Activated CD8-positive, alpha-beta memory T cell treated with anti-CD3 and anti-CD28 coated beads for 24 hours (primary cell): ENCODE measurements around the gene BCKDHB.
"Not testable (repeated sequence)": the region's sequence is repeated elsewhere in the genome, so short reads cannot be mapped to it uniquely, and the experiment has no call there.

Experiments
- DNase-seq: peaks from one replicate; pipeline ENCODE4 v3.0.0-alpha.2; 2020

BCKDHB gene

DNA sequence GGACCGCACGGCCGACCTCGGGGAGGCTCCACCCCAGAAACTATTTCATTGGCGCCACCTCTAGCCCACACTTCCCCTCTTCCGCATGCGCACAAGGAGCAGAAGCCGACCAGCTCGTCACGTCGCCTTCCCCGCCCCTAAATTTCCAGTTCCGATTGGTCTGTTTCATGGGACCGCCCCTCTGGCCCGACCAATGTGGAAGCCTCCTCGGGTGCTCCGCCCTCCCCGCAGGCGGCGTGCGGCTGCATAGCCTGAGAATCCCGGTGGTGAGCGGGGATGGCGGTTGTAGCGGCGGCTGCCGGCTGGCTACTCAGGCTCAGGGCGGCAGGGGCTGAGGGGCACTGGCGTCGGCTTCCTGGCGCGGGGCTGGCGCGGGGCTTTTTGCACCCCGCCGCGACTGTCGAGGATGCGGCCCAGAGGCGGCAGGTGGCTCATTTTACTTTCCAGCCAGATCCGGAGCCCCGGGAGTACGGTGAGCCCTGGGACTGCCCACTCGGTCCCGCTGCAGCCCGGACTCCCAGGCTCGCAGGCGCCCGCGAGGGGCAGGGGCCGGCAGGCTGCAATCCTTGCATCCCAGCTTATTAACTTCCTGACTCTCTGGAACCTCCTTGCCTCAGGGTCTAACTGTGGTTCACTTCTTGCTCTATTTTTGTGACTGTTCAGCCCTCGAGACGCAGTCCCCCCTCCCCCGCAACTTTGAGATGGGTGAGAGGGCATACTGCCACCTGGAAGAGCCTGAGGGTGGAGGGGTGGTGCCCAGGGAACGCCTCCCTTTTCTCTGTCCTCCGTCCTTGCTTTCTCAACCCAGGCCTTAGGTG is at the start of gene BCKDHB:
Gene BCKDHB (plus strand): TSS at position 254 of the 818 bp plus-strand sequence. CDS start 23 bp downstream, at position 277.
- DNase-seq = peak; percentile 97

GRCh38 chr6:80060774-80061173 is 45.7 kb upstream of the BCKDHB start:
- DNase-seq = no peak

- not testable (repeated sequence) for DNase-seq
Measured at GRCh38 chr6:80068146-80068545, 38.3 kb upstream of the BCKDHB start.

GRCh38 chr6:80070431-80070830 is 36.0 kb upstream of the BCKDHB start:
- DNase-seq = not testable (repeated sequence)

DNA sequence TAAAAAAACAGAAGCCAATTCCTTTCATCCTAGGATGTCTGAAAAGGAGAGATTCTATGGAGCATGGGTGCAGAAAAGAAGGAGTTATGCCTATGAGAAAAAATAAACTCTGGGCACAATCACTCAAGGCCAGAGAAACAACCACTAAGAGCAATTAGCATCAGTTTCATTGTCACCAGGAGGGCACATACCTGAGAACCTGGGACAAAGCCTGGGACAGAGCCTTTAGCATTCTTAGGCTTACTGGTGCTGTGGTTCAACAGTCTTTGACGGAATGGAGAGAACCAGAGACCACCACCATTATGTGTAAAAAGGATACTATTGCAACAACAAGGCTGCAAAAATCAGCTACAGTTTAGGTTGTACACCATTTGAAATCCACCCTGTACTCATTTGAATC is 29.4 kb upstream of the BCKDHB start:
- DNase-seq = no peak

DNA sequence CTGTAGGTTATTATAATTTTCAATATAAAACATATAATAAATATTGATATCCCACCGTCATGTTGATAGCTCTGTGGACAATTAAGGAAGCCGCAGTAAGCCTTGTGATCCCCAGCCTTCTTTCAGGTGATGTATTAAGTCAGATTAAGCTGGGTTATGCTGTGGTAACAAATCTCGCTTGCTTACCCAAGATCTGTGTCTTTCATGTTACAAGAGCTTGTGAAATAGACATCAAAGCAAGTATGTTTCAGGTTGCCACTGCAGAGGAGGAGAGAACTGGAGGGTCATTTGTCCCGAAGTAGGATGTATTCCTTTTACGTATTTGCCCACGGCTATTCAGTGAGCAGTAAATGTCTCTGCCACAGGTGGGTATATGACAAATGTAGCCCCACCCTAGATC is 17.8 kb upstream of the BCKDHB start:
- DNase-seq = no peak

GRCh38 chr6:80091506-80091905 is 15.0 kb upstream of the BCKDHB start:
- no peak for DNase-seq

DNA sequence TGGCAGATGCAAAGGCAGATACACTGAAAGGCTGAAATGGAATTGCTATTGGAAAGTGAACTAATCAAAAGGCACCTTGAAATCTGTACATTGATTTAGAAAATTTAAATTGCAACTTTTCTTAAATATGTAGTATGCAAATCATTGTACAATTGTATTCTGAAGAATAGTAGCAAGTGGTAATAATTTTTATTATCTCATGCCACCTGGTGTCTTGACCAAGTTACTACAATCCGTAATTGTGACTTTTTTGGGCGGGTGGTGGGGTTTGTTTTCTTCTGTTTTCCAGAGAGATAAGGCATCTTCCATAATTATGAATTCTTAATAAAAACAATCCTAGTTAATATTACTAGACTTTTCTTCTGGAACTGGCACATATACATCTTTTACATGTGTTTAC is 12.5 kb upstream of the BCKDHB start:
- DNase-seq = no peak

DNA sequence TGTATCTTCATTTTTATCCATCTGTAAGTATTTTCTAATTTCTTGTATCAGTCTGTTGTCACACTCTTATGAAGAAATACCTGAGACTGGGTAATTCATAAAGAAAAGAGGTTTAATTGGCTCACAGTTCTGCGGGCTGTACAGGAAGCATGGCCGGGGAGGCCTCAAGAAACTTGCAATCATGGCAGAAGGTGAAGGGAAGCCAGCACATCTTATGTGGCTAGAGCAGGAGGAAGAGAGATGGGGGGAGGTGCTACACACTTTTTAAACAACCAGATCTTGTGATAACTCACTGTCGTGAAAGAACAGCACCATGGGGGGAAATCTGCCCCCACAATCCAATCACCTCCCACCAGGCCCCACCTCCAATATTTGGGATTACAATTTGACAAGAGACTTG is 10.9 kb upstream of the BCKDHB start:
- DNase-seq = no peak

GRCh38 chr6:80098392-80098791 is 8.1 kb upstream of the BCKDHB start:
- DNase-seq = no peak

DNA sequence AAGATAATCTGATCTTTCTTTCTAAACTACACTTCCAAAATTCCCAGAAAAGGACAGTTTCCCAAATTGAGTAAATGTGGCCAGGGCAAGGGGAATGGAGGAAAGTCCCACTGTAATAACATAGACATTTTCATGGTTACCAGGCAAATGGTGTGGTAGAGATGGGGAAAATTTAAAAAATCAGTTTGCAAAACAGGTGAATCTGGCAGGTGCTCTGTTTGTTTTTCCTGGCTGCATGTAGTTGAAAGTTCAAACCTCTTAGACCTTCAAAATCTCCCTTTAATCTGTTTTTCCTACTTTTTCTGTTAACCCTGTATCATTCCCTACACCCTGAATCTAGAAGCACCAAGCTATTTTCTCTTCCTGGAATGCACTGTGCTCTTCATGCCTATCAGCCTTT is 2.0 kb upstream of the BCKDHB start:
- DNase-seq = no peak

DNA sequence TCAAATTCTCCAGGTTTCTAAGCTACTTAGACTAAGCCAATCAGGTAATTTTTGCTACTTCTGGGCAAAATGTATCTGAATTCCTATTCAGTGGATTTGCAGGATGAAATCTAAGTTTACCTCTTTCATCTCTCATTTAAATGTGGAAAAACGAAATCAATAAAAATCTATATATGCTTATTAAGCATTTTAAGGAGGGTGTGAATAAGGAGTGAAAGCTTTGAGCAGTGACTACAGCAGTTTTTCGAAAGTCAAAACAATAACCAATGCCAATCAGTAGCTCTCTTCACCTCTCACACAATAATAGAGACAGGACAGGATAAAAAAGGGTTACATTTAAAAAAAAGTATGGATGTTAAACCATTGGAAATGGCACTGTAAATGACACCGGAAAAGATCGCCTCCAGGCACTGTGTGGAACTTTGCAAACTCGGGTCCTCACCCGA is 476 bp upstream of the BCKDHB start:
- DNase-seq = no peak

GRCh38 chr6:80122576-80122975 is 16.1 kb downstream of the BCKDHB start:
- not testable (repeated sequence) for DNase-seq

DNA sequence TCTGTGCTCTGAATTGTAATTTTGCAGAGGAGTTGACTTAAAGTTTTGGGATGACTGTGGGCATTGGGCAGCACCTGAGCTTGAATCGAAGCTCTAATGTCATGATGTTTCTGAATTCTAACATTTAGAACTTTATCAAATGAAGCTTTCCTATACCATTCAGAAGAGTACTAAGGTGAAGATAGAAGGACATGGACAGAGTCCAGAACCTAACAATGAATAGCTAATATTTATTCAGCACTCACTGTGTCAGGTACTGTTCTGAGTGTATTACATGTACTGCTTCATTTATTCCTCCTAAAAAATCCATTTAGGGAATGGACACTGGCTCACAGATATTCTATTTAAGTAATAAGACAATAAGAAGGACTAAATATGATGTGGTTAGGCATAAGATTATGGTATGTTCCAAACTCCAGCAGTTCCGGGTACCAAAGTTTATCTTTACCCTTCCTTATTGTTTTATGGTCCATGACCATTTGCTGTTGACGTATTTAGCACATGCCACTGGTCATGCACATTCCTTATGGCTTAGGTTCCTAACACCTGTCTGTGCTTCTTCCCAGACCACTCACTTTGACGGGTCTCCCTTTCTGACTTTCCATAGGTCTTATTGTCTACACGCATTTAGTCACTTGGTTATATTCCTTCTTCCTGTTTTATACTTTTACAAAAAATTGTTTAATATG is 20.3 kb downstream of the BCKDHB start:
- DNase-seq = no peak

GRCh38 chr6:80129485-80129884 is 23.0 kb downstream of the BCKDHB start:
- DNase-seq = no peak

DNA sequence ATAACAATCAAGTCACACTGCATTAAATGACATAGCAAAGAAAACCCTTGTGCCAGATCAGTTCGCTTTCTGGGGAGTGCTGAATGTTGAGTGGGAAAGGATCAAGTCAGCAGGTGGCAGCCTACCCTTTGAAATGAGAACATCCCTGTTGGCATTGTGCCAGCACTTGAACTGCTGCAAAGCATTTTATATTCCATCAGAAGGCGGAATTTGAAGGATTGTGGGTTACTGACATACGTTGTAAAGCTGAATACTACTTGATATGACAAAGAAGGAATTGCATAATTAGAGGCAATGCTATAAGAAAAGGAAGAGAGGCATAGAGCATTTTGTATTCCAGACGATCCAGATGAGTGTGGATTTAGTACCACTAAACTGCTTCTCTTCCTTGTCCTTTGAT is 26.5 kb downstream of the BCKDHB start:
- no peak for DNase-seq

DNA sequence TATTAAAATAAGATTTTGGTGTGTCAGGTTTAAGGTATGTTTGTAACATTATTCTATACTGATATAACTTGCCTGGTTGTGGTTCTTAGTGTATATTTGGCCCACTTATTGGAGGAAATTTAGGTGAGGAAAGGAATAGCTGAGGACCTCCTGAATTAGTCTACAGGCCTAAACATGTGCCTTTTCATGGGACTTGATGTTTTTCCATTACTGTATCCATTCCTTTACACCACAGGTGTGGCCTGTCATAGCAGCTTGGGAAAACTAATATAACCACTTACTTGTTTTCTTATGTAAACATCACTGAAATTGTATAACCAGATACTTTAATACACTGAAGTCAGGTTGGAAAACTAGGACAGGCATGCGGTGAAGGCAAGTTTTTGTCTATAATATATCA is 27.6 kb downstream of the BCKDHB start:
- DNase-seq = no peak

GRCh38 chr6:80142586-80142985 is 36.1 kb downstream of the BCKDHB start:
- no peak for DNase-seq

- DNase-seq = no peak
Measured at GRCh38 chr6:80143419-80143937, 37.0 kb downstream of the BCKDHB start.

DNA sequence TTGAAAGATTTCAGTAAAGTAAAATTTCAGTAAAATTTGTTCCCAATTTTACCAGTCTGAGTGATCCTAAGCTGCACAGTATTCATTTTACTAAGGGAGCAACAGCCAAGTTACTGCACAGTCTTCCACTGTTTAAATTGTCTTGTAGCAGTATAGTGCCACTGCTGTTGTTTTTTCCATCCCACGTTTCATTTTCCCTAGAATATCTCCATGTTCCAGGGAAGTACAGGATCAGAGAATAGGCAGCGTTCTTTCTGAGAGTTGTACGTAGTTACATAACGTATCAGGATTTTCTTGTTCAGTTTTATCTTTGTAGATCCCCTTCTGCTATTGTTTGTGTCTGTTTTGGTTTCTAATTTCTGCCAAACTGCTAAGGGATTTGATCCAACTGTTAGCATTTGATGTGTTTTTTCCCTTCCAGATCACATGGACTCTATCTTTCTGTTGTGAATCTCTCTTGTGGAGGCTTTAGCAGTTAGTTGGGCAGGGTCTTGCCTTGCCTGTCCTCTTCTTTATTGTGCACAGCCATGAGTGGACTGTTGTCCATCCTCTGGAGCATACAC is 38.4 kb downstream of the BCKDHB start:
- no peak for DNase-seq

- DNase-seq = no peak
Measured at GRCh38 chr6:80145509-80145908, 39.0 kb downstream of the BCKDHB start.

DNA sequence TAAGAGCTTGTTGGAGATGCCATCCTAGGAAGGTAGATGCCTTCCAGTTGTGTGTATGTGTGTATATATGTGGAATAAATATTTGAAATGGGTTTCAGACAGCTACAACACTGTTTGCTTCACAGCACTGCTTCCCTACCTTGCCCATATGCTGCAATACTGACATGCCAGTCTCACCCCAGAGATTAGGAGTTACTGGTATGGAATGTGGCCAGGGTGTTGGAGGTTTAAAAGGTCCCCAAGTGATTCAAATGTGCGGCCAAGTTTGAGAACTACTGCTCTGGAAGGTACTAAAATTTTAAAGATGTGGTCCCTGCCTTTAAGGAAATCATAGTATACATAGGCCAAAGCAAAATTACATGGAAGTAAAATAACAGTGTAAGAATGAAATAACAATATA is 39.5 kb downstream of the BCKDHB start:
- no peak for DNase-seq

GRCh38 chr6:80148220-80148619 is 41.7 kb downstream of the BCKDHB start:
- DNase-seq = no peak

GRCh38 chr6:80151635-80152034 is 45.2 kb downstream of the BCKDHB start:
- DNase-seq = no peak
